ENCODE data around the gene CCSER1. TPM values are rescaled to one million over a fixed set of nuclear protein-coding genes. Genes with fewer than 3 reads are reported as not detected.

Gene CCSER1
- total and polyA plus RNA-seq, 2 experiments from 2014 or later = 2.9 to 3.4 TPM

DNA sequence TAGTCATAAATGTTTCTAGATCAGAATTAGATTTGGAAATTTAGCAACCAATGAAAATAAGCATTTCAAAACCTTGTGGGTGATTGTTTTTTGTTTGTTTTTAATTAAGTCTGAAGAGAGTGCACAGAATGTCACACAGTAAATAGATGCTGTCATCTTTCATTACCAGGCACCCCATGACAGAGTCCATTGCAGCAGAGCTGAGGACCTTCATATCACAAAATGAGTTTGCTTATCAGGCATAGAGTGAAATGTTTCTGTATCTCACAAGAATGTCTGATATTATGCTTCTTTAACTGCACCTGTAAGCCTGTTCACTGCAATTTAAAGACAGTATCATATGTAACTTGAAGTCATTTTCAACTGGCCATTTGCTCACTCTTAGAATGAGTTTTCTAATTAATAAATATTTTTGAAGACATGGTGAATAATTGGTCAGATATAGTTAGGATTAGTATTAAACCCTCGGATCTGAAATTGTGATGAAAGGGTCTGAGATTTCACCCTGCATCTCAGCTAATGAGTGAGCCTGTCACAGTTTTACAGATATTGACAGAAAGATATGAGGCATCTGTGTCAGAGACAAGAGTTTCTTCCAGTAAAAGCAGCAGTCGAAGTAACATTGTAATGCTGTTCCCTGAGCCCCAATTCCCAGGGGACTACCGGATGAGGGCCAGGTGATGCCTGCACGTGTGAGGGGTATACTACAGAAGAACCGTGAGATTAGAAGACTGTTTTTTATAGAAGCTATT is 416.4 kb downstream of the CCSER1 start:
- Histone ChIP-seq H3K4me1 (ENCODE audit: insufficient read depth) (peaks cover 9% of the 10 kb centered on the region; the same call in 1 of the 2 replicates), H3K27ac (ENCODE audit: low read depth) (no peak overlapping the region), H3K79me2 (replicated peaks; ENCODE audit: insufficient read depth) (no peaks in the 10 kb centered on the region), H2AFZ (no peak overlapping the region), H3F3A (replicated peaks; ENCODE audit: low read depth) (no peaks in the 10 kb centered on the region), H3K27me3 (ENCODE audit: insufficient read depth) (no peaks in the 10 kb centered on the region), H4K20me1 (replicated peaks; ENCODE audit: insufficient read depth) (no peaks in the 10 kb centered on the region), H3K9me2 (ENCODE audit: insufficient read depth) (no peaks in the 10 kb centered on the region), H3K36me3 (ENCODE audit: insufficient read depth) (no peaks in the 10 kb centered on the region), H3K4me3 (no peak overlapping the region), H3K4me2 (no peak overlapping the region)
- no peak for TF ChIP-seq EZH2phosphoT487 (IDR thresholded peaks at IDR 0.05; ENCODE audit: unreplicated experiment)
- TF ChIP-seq ZNF331 (CRISPR knock-in tag; IDR thresholded peaks at IDR 0.05; ENCODE audit: low read depth) = no peak
- TF ChIP-seq CREB1 (CRISPR knock-in tag; IDR thresholded peaks at IDR 0.05; ENCODE audit: low read depth) = no peak
- no peak for TF ChIP-seq POLR2AphosphoS5 (IDR thresholded peaks at IDR 0.05; ENCODE audit: low read depth)
- no peak for TF ChIP-seq NANOG (IDR thresholded peaks at IDR 0.05; ENCODE audit: borderline replicate concordance)
- TF ChIP-seq, protein P1, sequence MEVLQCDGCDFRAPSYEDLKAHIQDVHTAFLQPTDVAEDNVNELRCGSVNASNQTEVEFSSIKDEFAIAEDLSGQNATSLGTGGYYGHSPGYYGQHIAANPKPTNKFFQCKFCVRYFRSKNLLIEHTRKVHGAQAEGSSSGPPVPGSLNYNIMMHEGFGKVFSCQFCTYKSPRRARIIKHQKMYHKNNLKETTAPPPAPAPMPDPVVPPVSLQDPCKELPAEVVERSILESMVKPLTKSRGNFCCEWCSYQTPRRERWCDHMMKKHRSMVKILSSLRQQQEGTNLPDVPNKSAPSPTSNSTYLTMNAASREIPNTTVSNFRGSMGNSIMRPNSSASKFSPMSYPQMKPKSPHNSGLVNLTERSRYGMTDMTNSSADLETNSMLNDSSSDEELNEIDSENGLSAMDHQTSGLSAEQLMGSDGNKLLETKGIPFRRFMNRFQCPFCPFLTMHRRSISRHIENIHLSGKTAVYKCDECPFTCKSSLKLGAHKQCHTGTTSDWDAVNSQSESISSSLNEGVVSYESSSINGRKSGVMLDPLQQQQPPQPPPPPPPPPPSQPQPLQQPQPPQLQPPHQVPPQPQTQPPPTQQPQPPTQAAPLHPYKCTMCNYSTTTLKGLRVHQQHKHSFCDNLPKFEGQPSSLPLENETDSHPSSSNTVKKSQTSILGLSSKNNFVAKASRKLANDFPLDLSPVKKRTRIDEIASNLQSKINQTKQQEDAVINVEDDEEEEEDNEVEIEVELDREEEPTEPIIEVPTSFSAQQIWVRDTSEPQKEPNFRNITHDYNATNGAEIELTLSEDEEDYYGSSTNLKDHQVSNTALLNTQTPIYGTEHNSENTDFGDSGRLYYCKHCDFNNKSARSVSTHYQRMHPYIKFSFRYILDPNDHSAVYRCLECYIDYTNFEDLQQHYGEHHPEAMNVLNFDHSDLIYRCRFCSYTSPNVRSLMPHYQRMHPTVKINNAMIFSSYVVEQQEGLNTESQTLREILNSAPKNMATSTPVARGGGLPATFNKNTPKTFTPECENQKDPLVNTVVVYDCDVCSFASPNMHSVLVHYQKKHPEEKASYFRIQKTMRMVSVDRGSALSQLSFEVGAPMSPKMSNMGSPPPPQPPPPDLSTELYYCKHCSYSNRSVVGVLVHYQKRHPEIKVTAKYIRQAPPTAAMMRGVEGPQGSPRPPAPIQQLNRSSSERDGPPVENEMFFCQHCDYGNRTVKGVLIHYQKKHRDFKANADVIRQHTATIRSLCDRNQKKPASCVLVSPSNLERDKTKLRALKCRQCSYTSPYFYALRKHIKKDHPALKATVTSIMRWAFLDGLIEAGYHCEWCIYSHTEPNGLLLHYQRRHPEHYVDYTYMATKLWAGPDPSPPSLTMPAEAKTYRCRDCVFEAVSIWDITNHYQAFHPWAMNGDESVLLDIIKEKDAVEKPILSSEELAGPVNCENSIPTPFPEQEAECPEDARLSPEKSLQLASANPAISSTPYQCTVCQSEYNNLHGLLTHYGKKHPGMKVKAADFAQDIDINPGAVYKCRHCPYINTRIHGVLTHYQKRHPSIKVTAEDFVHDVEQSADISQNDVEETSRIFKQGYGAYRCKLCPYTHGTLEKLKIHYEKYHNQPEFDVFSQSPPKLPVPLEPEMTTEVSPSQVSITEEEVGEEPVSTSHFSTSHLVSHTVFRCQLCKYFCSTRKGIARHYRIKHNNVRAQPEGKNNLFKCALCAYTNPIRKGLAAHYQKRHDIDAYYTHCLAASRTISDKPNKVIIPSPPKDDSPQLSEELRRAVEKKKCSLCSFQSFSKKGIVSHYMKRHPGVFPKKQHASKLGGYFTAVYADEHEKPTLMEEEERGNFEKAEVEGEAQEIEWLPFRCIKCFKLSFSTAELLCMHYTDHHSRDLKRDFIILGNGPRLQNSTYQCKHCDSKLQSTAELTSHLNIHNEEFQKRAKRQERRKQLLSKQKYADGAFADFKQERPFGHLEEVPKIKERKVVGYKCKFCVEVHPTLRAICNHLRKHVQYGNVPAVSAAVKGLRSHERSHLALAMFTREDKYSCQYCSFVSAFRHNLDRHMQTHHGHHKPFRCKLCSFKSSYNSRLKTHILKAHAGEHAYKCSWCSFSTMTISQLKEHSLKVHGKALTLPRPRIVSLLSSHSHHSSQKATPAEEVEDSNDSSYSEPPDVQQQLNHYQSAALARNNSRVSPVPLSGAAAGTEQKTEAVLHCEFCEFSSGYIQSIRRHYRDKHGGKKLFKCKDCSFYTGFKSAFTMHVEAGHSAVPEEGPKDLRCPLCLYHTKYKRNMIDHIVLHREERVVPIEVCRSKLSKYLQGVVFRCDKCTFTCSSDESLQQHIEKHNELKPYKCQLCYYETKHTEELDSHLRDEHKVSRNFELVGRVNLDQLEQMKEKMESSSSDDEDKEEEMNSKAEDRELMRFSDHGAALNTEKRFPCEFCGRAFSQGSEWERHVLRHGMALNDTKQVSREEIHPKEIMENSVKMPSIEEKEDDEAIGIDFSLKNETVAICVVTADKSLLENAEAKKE (CRISPR knock-in tag; IDR thresholded peaks at IDR 0.05) = no peak
- TF ChIP-seq ZNF114 (CRISPR knock-in tag; IDR thresholded peaks at IDR 0.05) = no peak
- TF ChIP-seq, protein P2, sequence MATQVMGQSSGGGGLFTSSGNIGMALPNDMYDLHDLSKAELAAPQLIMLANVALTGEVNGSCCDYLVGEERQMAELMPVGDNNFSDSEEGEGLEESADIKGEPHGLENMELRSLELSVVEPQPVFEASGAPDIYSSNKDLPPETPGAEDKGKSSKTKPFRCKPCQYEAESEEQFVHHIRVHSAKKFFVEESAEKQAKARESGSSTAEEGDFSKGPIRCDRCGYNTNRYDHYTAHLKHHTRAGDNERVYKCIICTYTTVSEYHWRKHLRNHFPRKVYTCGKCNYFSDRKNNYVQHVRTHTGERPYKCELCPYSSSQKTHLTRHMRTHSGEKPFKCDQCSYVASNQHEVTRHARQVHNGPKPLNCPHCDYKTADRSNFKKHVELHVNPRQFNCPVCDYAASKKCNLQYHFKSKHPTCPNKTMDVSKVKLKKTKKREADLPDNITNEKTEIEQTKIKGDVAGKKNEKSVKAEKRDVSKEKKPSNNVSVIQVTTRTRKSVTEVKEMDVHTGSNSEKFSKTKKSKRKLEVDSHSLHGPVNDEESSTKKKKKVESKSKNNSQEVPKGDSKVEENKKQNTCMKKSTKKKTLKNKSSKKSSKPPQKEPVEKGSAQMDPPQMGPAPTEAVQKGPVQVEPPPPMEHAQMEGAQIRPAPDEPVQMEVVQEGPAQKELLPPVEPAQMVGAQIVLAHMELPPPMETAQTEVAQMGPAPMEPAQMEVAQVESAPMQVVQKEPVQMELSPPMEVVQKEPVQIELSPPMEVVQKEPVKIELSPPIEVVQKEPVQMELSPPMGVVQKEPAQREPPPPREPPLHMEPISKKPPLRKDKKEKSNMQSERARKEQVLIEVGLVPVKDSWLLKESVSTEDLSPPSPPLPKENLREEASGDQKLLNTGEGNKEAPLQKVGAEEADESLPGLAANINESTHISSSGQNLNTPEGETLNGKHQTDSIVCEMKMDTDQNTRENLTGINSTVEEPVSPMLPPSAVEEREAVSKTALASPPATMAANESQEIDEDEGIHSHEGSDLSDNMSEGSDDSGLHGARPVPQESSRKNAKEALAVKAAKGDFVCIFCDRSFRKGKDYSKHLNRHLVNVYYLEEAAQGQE (IDR thresholded peaks at IDR 0.05; ENCODE audit: unreplicated experiment) = no peak
- TF ChIP-seq, protein P3, sequence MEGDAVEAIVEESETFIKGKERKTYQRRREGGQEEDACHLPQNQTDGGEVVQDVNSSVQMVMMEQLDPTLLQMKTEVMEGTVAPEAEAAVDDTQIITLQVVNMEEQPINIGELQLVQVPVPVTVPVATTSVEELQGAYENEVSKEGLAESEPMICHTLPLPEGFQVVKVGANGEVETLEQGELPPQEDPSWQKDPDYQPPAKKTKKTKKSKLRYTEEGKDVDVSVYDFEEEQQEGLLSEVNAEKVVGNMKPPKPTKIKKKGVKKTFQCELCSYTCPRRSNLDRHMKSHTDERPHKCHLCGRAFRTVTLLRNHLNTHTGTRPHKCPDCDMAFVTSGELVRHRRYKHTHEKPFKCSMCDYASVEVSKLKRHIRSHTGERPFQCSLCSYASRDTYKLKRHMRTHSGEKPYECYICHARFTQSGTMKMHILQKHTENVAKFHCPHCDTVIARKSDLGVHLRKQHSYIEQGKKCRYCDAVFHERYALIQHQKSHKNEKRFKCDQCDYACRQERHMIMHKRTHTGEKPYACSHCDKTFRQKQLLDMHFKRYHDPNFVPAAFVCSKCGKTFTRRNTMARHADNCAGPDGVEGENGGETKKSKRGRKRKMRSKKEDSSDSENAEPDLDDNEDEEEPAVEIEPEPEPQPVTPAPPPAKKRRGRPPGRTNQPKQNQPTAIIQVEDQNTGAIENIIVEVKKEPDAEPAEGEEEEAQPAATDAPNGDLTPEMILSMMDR (conservative IDR thresholded peaks at IDR 0.05; ENCODE audit: low read depth in 2 of 2) = no peak
- TF ChIP-seq, protein P4, sequence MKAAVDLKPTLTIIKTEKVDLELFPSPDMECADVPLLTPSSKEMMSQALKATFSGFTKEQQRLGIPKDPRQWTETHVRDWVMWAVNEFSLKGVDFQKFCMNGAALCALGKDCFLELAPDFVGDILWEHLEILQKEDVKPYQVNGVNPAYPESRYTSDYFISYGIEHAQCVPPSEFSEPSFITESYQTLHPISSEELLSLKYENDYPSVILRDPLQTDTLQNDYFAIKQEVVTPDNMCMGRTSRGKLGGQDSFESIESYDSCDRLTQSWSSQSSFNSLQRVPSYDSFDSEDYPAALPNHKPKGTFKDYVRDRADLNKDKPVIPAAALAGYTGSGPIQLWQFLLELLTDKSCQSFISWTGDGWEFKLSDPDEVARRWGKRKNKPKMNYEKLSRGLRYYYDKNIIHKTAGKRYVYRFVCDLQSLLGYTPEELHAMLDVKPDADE (IDR thresholded peaks at IDR 0.05) = no peak
- TF ChIP-seq EZH2 (IDR thresholded peaks at IDR 0.05; ENCODE audit: low read depth, unreplicated experiment) = no peak
- TF ChIP-seq STAT1 (IDR thresholded peaks at IDR 0.05; ENCODE audit: unreplicated experiment) = no peak
- Mint-ChIP-seq H3K4me1 (peaks cover 7% of the 10 kb centered on the region; the same call in 2 of the 3 replicates), H3K4me3 (no peak overlapping the region), H3K27me3 (ENCODE audit: insufficient read depth, low read depth, poor library complexity) (no peaks in the 10 kb centered on the region), H3K9me3 (no peaks in the 10 kb centered on the region), H3K36me3 (ENCODE audit: low read depth) (no peaks in the 10 kb centered on the region), H3K27ac (no peak overlapping the region)
- DNase-seq (ENCODE audit: low spot score) = no peak
- no peak for ATAC-seq
